HepG2 (cell line): ENCODE data around the gene NAPB. TPM values are rescaled to one million over a fixed set of nuclear protein-coding genes. Genes with fewer than 3 reads are reported as not detected.

ENCODE experiments used
- FOXA3 ChIP-seq: IDR thresholded peaks from 2 replicates; pipeline ENCODE4 v1.6.1; 2016; ENCODE audit warnings: missing genetic modification reagents, missing compliant biosample characterization
- GATAD1 ChIP-seq: IDR thresholded peaks from 2 replicates; pipeline ENCODE4 v1.6.1; 2016; ENCODE audit warnings: missing genetic modification reagents, missing compliant biosample characterization
- HNRNPH1 ChIP-seq: fragments of 200-400 bp; formaldehyde crosslinking; optimal IDR thresholded peaks from 2 replicates; pipeline ENCODE3; 2017; ENCODE audit warnings: mild to moderate bottlenecking, low read depth, low read length
- HNRNPL ChIP-seq: fragments of 200-400 bp; formaldehyde crosslinking; IDR thresholded peaks from 2 replicates; pipeline ENCODE4 v1.6.1; 2017; ENCODE audit warnings: mild to moderate bottlenecking, low read depth, low read length
- HOXD1 ChIP-seq: sonication (generic); formaldehyde crosslinking; IDR thresholded peaks from 2 replicates; pipeline ENCODE4 v1.5.0; 2020; ENCODE audit warnings: missing genetic modification reagents
- KLF12 ChIP-seq: sonication (generic); formaldehyde crosslinking; IDR thresholded peaks from 2 replicates; pipeline ENCODE4 v1.4.0; 2020; ENCODE audit warnings: missing genetic modification reagents, borderline replicate concordance
- MATR3 ChIP-seq: sonication (generic); formaldehyde crosslinking; IDR thresholded peaks from 2 replicates; pipeline ENCODE4 v1.4.0; 2020; ENCODE audit warnings: missing genetic modification reagents
- MXI1 ChIP-seq: IDR thresholded peaks from 3 replicates; pipeline ENCODE4 v1.6.1; 2012; ENCODE audit warnings: low read depth, low read length, inconsistent platforms, borderline replicate concordance
- PAXIP1 ChIP-seq: sonication (generic); formaldehyde crosslinking; conservative IDR thresholded peaks from 2 replicates; pipeline ENCODE4 v1.4.0; 2020; ENCODE audit warnings: mild to moderate bottlenecking, missing genetic modification reagents, moderate library complexity
- RNF2 ChIP-seq: fragments of 450-650 bp; conservative IDR thresholded peaks from 2 replicates; pipeline ENCODE4 v1.6.1; 2016; ENCODE audit warnings: low read depth
- SMAD1 ChIP-seq: sonication (generic); formaldehyde crosslinking; IDR thresholded peaks from 2 replicates; pipeline ENCODE4 v1.4.0; 2020; ENCODE audit warnings: missing genetic modification reagents, low read depth, mild to moderate bottlenecking, borderline replicate concordance
- SP140L ChIP-seq: sonication (generic); formaldehyde crosslinking; IDR thresholded peaks from 2 replicates; pipeline ENCODE4 v1.4.0; 2020; ENCODE audit warnings: missing genetic modification reagents, borderline replicate concordance
- SRSF1 ChIP-seq: fragments of 200-400 bp; formaldehyde crosslinking; optimal IDR thresholded peaks from 2 replicates; pipeline ENCODE3; 2017; ENCODE audit warnings: mild to moderate bottlenecking, low read depth, low read length, moderate library complexity
- ZBTB42 ChIP-seq: sonication (generic); formaldehyde crosslinking; IDR thresholded peaks from 2 replicates; pipeline ENCODE4 v1.5.0; 2020; ENCODE audit warnings: mild to moderate bottlenecking, missing genetic modification reagents
- ZNF138 ChIP-seq: sonication (generic); formaldehyde crosslinking; IDR thresholded peaks from 2 replicates; pipeline ENCODE4 v1.5.0; 2020; ENCODE audit warnings: mild to moderate bottlenecking, low read depth, missing genetic modification reagents
- ZNF501 ChIP-seq: sonication (generic); formaldehyde crosslinking; IDR thresholded peaks from 2 replicates; pipeline ENCODE4 v1.5.1; 2020; ENCODE audit warnings: mild to moderate bottlenecking, moderate library complexity, missing genetic modification reagents
- ZNF773 ChIP-seq: sonication (generic); formaldehyde crosslinking; IDR thresholded peaks from 2 replicates; pipeline ENCODE4 v1.4.0; 2020; ENCODE audit warnings: missing genetic modification reagents, borderline replicate concordance
- ZNF777 ChIP-seq: sonication (generic); formaldehyde crosslinking; IDR thresholded peaks from 2 replicates; pipeline ENCODE4 v1.4.0; 2020; ENCODE audit warnings: missing genetic modification reagents
- ZSCAN31 ChIP-seq: sonication (generic); formaldehyde crosslinking; IDR thresholded peaks from 2 replicates; pipeline ENCODE4 v1.5.0; 2020; ENCODE audit warnings: low read depth, mild to moderate bottlenecking, missing genetic modification reagents
- polyA plus RNA-seq, 8 experiments: library from polyadenylated mRNA; depleted of rRNA in 3 of 8; stranded (reverse) in 7 of 8; unstranded in 1 of 8; fragments of >200 nt; fragmentation: Illumina TruSeq in 4 of 8; extraction: Trizol in 4 of 8; gene quantifications; 2 replicates each; pipeline versions ENCODE4 v1.2.1 to v1.2.3, GENCODE V29; 2011 to 2016; ENCODE audit warnings: low read depth in 4 of 8, missing spikeins in 1 of 8, mixed read lengths in 1 of 8; ENCODE audit not compliant: insufficient read depth in 1 of 8
- total RNA-seq, 5 experiments: library from RNA; depleted of rRNA; stranded (reverse); fragments of >200 nt; fragmentation: Illumina TruSeq; extraction: Trizol; gene quantifications; 2 replicates each; pipeline ENCODE4 v1.2.3, GENCODE V29; 2016; ENCODE audit warnings: low read depth in 1 of 5
- TF ChIP-seq, protein P1 (sequence below): sonication (generic); formaldehyde crosslinking; IDR thresholded peaks from 2 replicates; pipeline ENCODE4 v1.4.0; 2020; ENCODE audit warnings: mild to moderate bottlenecking, missing genetic modification reagents, borderline replicate concordance
- TF ChIP-seq, protein P2 (sequence below): sonication (generic); IDR thresholded peaks from 2 replicates; pipeline ENCODE4 v1.6.1; 2016; ENCODE audit warnings: low read depth, borderline replicate concordance

The NAPB gene
- total and polyA plus RNA-seq, 2 of the 13 experiments (the other 11 are each of a cell fraction or from before 2014, with no cell fraction given) = 15.2 to 16.1 TPM

DNA sequence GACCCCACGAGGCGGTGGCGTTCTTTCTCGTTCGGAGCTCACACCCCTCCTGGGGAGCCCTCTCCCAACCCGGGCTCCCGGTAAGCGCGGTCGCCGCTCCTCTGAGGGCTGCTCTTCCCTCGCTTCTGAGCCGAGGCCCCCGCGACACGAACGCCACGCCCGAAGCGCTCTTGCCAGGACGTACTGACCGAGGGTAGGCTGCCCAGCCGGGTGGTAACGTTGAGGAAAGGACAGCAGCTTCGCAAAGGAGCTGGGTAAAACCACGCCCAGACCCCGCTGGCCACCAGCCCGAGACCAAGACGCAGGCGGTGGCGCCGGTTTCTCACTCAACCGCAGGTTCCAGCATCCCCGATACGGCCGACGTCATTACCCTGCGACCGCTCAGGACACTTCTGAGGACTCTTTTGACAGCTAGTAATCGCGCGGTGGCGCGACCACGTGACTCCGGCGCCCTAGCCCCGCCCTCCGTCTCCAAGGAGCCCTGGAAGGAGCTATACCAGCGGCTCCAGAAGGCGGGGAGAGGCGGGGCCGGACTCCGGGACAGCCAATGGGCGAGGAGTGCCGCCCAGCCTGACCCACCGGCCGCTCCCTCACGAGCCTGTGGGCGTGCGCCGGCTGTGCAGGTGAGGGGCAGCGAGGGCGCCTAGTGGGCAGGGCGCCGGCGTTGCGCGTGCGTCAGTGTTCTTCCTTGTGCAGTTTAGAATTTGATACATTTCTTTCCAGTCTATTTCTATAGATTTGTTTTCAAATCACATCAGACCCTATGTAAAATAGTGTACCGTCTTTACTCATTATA is 63.3 kb downstream of the NAPB start (continued):
- TF ChIP-seq PAXIP1 (CRISPR knock-in tag) (peak; percentile 61), HNRNPH1 (no peak), ZBTB42 (peak; percentile 80; the same call in 1 of the 2 replicates), MXI1 (peak; percentile 93; the same call in 2 of the 3 replicates), MATR3 (no peak), HNRNPL (no peak), ZNF777 (no peak; the same call in none of the 2 replicates), ZNF501 (peak; percentile 100), RNF2 (peak; percentile 87; the same call in 1 of the 2 replicates), FOXA3 (CRISPR knock-in tag) (peak; percentile 72), ZNF773 (CRISPR knock-in tag) (peak; percentile 82; the same call in 1 of the 2 replicates), SMAD1 (peak; percentile 89; the same call in 1 of the 2 replicates), KLF12 (peak; percentile 97), SRSF1 (no peak), HOXD1 (CRISPR knock-in tag) (peak; percentile 91; the same call in 1 of the 2 replicates), ZSCAN31 (peak; percentile 75; the same call in 1 of the 2 replicates), ZNF138 (CRISPR knock-in tag) (no peak), GATAD1 (CRISPR knock-in tag) (peak; percentile 98), SP140L (CRISPR knock-in tag) (no peak; the same call in 1 of the 2 replicates)
- TF ChIP-seq, protein P1, sequence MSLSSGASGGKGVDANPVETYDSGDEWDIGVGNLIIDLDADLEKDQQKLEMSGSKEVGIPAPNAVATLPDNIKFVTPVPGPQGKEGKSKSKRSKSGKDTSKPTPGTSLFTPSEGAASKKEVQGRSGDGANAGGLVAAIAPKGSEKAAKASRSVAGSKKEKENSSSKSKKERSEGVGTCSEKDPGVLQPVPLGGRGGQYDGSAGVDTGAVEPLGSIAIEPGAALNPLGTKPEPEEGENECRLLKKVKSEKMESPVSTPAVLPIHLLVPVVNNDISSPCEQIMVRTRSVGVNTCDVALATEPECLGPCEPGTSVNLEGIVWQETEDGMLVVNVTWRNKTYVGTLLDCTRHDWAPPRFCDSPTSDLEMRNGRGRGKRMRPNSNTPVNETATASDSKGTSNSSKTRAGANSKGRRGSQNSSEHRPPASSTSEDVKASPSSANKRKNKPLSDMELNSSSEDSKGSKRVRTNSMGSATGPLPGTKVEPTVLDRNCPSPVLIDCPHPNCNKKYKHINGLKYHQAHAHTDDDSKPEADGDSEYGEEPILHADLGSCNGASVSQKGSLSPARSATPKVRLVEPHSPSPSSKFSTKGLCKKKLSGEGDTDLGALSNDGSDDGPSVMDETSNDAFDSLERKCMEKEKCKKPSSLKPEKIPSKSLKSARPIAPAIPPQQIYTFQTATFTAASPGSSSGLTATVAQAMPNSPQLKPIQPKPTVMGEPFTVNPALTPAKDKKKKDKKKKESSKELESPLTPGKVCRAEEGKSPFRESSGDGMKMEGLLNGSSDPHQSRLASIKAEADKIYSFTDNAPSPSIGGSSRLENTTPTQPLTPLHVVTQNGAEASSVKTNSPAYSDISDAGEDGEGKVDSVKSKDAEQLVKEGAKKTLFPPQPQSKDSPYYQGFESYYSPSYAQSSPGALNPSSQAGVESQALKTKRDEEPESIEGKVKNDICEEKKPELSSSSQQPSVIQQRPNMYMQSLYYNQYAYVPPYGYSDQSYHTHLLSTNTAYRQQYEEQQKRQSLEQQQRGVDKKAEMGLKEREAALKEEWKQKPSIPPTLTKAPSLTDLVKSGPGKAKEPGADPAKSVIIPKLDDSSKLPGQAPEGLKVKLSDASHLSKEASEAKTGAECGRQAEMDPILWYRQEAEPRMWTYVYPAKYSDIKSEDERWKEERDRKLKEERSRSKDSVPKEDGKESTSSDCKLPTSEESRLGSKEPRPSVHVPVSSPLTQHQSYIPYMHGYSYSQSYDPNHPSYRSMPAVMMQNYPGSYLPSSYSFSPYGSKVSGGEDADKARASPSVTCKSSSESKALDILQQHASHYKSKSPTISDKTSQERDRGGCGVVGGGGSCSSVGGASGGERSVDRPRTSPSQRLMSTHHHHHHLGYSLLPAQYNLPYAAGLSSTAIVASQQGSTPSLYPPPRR = peak; percentile 46; the same call in 1 of the 2 replicates
- TF ChIP-seq, protein P2, sequence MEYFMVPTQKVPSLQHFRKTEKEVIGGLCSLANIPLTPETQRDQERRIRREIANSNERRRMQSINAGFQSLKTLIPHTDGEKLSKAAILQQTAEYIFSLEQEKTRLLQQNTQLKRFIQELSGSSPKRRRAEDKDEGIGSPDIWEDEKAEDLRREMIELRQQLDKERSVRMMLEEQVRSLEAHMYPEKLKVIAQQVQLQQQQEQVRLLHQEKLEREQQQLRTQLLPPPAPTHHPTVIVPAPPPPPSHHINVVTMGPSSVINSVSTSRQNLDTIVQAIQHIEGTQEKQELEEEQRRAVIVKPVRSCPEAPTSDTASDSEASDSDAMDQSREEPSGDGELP = peak; percentile 79; the same call in 1 of the 2 replicates
